Hematopoietic multipotent progenitor cell treated with erythropoietin and hydrocortisone succinate and interleukin-3 and kit ligand, for 8 days (in vitro differentiated cells): ENCODE measurements around the gene EPN1.

Experiments
- DNase-seq: peaks from one replicate; pipeline ENCODE4 v3.0.0-alpha.2; 2015

Gene EPN1

DNA sequence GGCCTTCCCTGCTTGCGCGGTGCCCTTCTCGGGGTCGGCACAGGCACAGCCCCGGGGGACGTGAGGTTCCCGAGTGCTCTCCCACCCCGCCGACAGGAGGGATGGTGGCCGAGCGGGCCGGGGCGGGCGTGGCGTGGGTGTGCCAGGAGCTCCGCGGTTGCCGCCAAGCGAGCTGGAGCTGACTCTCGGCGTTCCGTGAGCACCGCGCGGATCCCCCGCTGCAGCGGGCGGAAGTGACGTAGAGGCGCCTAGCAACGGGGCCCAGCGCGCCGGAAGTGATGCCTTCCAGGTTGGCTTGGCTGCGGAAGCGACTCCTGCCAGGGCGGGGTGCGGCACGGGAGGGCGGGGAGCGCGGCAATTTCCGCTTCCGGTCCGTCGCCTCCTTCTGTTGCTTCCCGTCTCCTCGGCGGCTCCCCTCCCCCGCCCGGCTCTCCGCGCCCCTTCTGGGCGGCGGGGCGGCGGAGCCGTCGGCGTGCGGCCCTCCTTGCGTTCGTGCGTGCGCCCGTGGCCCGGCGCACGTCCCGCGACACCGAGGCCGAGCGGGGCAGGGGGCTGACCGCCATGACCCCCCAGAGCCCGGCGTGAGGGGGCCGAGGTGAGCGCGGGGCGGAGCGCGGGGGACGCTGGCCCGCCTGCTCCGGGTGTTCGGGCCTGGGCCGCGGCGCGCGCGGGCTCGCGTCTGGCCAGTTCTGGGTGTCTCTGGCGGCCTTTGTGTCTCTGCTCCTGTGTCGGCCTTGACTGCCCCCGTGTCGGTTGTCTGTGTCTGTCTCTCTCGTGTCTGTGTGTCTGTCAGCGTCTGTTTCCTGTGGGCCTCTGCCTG, at the start of gene EPN1:
EPN1 (plus strand) TSS at position 386 of the 820 bp plus-strand sequence. CDS start 3,402 bp downstream, outside the sequence.
- peak; percentile 97 for DNase-seq

DNA sequence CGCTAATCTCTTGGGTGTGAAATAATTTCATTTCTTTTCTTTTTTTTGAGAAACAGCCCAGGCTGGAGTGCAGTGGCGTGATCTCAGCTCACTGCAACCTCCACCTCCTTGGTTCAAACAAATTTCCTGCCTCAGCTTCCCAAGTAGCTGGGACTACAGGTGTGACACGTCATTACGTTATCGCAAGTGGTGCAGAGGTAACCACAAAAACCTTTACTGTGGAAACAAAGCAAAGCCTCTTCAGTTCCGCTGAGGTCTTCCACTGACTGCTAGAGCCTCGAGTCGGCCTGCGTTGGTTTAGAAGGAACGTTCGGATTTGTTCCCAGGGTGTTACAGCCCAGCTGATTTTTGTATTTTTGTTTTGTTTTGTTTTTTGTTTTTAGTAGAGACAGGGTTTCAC, 48.7 kb upstream of the EPN1 start:
- no peak for DNase-seq

DNA sequence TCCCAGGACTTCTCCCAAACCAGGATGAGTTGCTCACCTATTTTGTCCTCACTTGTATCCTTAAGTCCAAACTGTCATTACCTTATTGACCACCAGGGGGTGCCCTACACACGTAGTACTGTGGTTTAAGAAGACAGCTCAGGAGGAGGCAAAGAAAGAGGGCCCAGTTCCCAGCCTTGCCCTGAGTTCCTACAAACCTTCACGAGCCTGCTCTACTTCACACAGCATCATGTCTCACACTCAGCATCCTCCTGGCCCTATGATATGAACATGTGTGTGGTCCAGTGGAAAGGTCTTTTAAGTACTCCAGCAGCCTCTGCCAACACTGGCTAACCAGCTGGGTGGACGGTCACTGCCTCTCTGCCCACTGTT, 42.6 kb upstream of the EPN1 start:
- DNase-seq: peak; percentile 96

DNA sequence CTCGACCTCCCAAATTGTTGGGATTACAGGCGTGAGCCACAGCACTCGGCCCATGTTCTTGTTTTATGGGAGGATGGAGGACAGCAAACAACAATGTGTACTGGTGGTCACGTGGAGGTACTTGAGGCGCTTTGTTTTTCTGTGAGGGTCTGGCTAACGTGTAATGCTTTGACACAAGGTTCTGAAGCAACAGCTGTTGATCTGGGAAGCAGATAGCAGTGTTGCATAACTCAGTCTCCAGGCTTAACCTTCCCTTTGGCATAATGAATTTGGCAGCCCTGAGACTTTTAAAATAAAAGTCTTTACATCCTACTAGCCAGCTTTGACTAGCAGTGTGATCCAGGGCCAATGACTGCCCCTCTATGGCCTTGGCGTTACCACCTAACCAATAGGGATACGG, 41.2 kb upstream of the EPN1 start:
- no peak for DNase-seq

DNA sequence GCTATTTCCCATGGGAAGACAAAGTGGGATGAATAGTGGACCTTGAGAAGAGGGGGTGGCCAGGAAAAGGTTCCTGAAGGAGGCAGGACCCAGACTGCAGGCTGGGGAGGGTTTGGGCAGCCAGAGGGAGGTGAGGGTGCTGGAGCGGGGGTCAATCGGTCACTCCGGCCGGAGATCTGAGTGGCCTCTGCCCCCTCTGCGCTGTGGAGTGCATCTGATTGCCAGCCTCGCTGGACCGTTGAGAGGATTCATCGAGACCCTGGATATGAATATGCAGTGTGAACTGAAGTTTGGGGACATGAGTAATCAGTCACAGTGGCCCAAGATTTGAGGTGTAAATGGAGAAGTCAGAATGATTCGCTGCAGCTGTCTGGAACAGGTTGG, 39.7 kb upstream of the EPN1 start:
- DNase-seq: no peak

DNA sequence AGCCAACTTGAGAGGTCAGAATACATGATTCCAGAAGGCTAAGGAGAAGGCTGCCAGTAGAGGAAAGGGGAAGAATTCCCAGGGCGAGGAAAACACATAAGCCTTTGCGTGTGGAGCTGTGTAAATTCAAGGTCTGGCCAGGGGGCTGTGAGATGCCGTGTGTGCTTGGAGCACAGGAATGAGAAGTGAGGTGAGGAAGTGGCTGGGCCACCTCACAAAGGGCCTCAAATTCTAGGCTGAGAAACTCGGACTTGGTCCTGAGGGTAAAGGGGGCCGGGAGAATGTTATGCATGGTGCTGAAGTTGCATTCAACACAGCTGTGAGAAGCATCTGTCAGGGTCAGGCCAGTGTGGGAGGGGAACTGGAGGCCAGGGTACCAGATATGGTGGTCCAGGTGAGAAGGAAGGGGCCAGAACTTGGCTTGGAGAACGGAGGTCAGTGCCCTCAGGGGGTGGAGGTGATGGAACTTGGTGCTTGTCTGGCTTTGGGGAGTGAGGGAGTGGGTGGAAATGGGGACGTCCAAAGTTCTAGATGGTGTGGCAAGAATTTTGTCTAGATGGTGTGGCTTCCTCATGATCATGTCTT, 39.1 kb upstream of the EPN1 start:
- DNase-seq: no peak

DNA sequence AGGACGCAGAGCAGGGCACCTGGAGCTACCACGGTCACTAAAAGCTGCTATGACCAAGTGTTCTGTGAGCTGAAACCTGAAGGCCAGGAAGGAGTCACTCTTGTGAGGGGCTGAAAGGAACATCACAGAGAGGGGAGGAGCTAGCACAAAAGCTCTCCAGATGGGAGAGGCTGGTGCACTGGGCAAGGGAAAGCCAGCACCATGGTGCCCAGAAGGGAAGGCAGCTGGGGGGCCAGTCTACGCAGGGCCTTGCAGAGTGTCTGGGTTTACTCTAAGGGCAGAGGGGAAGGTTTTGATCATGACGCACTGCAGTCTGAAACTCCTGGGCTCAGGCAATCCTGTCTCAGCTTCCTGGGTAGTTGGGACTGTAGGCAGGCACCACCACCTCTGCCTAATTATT, 38.3 kb upstream of the EPN1 start:
- no peak for DNase-seq

DNA sequence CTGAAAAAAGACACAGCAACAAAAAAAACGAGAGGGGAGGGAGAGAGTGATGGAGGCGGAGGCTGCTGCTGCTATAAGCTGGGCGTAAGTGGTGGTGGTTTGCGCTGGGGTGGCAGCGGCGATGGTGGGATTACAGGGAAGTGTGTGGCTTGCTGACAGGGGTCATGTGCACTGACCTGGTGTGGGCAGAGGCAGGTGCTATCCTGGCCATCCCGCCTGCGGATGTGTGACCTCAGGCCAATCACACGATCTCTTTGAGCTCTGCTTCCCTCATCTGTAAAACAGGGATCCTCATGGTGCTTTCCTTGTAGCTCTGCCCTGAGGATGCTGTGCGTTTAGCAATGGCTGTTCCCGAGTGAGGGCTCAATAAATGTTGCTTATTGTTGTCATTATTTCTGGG, 37.5 kb upstream of the EPN1 start:
- DNase-seq: no peak

DNA sequence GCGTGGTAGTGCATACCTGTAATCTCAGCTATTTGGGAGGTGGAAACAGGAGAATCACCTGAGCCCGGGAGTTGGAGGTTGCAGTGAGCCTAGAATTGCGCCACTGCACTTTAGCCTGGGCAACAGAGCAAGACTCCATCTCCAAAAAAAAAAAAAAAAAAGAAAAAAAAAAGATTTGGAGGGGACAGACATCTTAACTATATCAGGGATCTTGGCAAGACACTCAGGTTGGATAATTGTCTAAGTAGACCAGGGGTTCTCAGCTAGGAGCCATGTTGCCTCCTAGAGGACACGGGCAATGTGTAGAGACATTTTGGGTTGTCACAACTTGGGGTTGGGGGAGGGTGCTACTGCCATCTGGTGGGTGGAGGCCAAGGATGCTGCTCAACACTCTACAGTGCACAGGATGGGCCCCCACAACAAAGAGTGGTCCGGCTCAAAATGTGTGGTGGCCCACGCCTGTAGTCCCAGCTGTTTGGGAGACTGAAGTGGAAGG, 36.1 kb upstream of the EPN1 start:
- peak; percentile 83 for DNase-seq

DNA sequence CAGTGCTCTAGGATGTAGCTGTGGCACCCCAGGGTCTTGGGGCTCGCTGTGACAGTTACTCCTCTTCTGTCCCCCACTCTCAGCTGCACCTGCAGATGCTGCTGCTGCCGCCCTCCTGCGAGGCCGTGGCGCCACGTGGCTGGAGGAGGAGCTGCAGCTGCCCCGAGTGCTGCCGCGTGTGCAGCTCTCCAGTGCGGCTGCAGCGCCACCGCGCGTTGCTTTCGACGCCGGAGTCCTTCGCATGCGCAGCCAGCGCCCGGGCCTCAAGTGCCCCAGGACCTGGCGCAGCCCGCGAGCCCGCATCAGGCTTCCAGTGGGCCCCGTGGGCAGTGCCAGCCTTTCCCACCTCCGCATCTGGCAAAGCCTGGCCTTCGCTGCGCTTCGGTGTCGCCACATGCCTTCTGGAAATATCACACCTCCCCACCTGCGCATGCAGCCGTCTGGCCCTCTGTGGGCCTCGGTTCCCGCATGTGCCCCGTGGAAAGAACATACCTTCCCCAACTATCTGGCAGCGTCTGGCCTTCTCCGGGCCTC, 34.9 kb upstream of the EPN1 start:
- peak; percentile 77 for DNase-seq

DNA sequence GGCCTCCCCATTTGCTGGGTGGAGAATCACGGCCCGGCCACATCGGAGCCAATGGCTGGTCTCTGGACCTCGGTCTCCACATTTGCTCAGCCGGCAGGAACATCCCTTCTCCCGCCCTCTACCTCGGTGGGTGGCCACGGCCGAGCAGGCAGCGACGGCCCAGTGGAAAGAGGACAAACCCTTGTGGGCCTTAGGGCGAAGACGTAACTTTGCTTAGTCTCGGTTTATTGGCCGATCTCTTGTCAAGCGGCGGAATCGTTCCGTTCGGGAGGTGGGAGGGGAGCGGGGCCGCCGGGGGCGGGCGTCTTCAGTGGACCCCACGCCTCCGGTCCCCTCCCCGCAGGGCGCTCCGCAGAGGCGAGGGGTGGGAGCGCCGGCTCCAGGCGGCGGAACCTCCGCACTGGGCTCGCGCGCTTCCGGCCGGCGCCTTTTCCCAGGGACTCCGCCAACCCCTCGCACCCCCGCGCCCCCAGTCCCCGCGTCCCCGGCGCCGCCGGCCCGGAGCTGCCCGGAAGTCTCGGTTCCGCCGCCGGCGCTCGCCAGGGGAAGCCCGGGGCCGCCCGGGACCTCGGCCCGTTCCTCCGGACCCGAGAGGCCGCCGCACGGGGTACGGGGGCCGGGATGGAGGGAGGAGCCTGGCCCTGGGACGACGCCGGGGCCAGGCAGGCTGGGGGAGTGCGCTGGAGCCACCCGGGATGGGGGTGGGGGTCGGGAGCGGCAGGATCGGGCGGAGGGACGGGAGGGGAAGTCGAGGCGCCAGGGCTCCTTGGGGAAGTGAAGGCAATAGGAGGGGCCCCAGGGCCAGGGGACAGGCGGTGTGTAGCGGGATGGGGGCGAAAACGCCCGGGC, 34.2 kb upstream of the EPN1 start, which contains the start of gene ZNF580:
ZNF580 (plus strand) TSS at position 426 of the 849 bp plus-strand sequence. CDS start 1,507 bp downstream, outside the sequence.
- peak; percentile 76 for DNase-seq

DNA sequence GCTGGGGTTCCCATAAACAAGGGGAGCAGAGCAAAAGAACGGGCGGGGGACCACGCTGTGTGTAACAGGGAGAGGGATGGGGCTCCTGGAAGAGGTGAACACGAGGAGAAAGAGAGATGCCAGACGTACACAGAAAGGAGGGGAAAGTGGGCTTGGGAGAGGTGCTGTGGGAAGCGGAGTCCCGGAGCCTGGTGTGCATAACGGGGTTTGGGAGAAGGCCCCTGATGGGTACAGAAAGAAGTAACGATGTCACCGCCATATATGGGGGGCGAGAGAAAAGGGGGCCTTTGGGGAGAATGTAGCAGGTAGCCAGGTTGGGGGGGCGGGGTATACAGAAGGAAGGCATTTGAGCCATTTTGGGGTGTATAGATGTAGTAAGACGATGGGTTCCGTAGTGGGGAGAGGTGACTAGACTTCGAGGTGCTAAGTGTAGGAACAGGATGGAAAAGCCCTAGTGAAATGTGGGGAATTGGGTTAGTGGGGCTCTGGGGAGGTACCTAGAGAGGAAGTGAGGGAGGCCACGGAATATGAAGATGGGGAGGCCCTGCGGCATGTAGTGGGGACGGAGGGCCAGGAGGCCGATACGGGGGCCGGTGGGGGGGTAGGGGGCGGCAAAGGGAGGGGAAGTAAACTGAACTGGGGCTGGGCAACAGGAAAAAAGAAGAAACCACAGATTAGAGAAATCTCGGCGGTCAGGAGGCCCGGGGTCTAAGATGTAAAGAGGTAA, 33.4 kb upstream of the EPN1 start:
- DNase-seq: peak; percentile 34

DNA sequence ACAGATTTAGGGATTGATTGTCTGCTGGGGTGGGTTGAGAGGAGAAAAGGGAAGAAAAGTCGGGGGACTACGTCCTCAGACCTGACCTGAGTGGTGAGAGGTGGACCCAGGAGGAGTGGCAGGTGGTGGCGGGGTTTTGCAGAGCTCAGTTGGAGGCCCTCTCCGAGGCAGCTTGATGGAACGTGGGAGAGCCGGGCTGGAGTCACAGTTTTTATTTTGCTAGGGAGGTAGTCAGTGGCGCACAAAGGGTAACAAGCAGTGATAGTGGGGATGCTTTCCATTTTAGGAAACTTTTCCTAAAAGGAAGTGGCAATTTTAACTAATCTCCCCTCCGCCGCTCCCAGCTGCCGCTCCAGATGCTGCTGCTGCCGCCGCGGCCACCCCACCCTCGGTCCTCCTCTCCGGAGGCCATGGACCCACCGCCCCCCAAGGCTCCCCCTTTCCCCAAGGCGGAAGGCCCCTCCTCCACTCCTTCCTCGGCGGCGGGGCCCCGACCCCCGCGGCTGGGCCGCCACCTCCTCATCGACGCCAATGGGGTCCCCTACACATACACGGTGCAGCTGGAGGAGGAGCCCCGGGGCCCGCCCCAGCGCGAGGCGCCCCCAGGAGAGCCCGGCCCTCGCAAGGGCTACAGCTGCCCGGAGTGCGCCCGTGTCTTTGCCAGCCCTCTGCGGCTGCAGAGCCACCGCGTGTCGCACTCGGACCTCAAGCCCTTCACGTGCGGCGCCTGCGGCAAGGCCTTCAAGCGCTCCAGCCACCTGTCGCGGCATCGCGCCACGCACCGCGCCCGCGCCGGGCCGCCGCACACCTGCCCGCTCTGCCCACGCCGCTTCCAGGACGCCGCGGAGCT, 32.6 kb upstream of the EPN1 start:
- DNase-seq: no peak

DNA sequence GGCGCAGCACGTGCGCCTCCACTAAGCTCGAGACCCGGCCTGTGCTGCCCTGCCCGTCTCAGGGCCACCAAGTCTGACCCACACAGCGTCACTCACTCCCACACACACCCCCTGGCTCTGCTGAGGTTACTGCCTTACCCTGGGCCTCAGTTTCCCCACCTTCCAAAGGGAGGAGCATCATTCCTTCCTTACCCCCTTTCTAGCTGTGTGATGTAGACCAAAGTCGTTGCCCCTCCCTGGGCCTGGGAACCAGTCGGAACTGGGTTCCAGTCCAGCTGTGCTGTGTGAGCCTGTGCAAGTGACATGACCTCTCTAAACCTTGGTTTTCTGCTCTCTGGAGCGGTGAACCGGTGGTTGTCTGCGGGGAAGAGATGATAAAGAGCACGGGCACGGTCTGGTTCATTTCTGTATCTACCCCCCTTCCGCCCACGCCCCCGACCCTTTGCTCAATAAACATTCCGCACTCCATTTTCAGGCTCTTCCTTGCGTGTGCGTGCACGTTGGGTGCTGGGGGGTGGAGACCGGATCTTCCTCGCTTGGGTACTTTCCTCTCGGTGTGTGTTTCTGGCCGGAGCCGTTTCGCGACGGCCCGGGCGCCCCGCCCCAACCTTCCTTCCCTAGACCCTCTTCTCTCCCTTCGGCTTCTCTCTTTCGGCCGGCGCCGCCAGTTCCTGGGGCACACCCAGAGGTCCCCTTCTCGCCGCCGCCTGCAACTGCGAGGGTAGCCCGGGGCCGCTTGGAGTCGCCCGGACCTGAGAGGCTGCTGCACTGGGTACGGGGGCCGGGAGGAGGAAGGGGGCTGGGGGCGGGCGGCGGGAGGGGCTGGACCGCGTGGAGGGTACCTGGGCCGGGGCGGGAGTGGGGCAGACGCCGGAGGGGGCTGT, 31.8 kb upstream of the EPN1 start, which contains the start of gene ZNF581:
ZNF581 (plus strand) TSS at position 647 of the 884 bp plus-strand sequence. CDS start 923 bp downstream, outside the sequence.
- DNase-seq: peak; percentile 78

DNA sequence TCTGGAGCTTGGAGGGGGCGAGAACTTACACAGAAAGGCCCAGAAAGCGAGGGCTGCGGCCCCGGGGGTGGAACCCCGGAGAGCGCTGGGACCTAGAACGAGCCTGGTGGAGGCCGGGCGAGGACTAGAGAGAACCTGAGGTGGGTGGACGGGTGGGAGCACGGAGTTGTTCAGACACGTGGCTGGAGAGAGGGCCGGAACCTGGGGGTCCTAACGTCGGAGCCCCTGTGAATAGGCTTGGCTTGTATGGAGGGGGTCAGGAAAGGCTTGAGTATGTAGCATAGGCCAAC, 31.2 kb upstream of the EPN1 start:
- DNase-seq: no peak

DNA sequence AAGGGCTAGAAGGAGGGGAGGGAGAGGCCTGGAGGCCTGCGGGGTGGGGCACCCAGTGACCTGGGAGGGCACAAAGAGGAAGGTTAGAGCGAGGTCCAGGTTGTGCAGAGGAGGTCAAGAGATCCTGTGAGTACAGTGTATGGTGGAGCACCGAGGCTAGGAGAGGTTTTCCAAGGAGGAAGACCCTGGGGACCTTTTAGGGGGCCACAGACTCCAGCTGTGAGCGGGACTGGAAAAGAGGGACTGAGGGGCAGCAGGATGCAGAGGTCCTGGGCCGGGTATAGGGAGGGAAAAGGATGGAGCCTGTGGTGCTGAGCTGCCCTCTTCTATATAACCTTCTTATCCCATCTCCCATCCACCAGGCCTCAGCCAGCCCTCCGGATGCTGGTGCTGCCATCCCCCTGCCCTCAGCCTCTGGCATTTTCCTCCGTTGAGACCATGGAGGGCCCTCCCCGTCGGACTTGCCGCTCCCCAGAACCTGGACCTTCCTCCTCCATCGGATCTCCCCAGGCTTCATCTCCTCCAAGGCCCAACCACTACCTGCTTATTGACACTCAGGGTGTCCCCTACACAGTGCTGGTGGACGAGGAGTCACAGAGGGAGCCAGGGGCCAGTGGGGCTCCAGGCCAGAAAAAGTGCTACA, 30.7 kb upstream of the EPN1 start:
- DNase-seq: no peak

DNA sequence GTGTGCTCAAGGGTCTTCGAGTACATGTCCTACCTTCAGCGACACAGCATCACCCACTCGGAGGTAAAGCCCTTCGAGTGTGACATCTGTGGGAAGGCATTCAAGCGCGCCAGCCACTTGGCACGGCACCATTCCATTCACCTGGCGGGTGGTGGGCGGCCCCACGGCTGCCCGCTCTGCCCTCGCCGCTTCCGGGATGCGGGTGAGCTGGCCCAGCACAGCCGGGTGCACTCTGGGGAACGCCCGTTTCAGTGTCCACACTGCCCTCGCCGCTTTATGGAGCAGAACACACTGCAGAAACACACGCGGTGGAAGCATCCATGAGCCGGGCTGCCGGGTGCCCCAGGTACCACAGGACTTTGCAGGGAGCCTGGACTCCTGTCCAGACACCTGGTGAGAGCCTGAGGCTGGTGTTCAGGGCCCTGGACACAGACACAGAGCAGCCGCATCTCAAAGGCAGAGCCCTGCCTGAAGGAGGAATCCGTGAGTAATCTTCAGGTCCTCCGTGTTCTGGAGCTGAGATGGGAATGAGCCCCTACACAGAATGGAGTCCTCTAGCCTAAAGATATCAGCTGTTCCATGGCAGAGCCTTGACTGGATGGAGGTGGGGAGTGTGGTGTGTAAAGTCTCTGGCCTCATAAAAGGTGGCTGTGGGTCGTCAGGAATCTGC, 30.0 kb upstream of the EPN1 start:
- no peak for DNase-seq

DNA sequence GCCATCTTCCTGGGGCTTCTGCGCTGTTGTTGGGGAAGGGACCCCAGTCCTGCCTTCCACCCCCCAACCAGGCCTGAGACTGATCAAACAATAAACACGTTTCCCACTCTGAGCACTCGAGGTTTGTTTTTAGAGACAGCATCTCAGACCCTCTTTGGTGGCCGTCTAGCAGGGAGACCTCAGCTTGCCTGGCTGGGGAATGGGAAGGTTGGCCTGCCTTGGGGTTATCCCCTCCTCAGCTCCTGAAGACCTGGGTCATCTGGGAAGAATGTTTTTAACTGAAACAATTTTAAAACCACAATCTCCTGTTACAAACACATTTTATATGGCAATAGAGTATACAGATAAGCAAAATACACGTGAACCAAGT, 29.5 kb upstream of the EPN1 start:
- DNase-seq: no peak
